GM10248 (cell line): ENCODE measurements around the gene RNGTT.
"Not testable (repeated sequence)": the region's sequence is repeated elsewhere in the genome, so short reads cannot be mapped to it uniquely, and the experiment has no call there.

ENCODE experiments used
- CTCF ChIA-PET: fragments of 300-600 bp; sonication (Branson Sonifier 250); formaldehyde crosslinking; extraction: SDS; loops from one replicate; lab custom pipeline; 2021; ENCODE audit warnings: antibody characterized with exemption; lab: Yijun Ruan, JAX
- POLR2A ChIA-PET: fragments of 350-650 bp; sonication (Branson Sonifier 250); formaldehyde crosslinking; extraction: SDS; loops from one replicate; lab custom pipeline; 2020; ENCODE audit warnings: antibody characterized with exemption; lab: Yijun Ruan, JAX
- DNase-seq: peaks from one replicate; pipeline ENCODE4 v3.0.0; 2012; ENCODE audit errors: extremely low spot score
- CTCF ChIP-seq: IDR thresholded peaks from 2 replicates; pipeline ENCODE4 v1.5.1; 2012; ENCODE audit warnings: mild to moderate bottlenecking, low read depth; ENCODE audit errors: extremely low read depth, missing control alignments, control extremely low read depth

The RNGTT gene

GRCh38 chr6:88835210-88835609, 128.2 kb downstream of the RNGTT start:
- ChIA-PET POLR2A (no interaction called here), CTCF (interaction anchor here (0.6 kb wide), 1 partner anchor 36 kb away, joined by 3 read pairs; no protein-coding TSS in a partner anchor)
- TF ChIP-seq CTCF: no peak
- no peak for DNase-seq

- POLR2A ChIA-PET, DNase-seq, CTCF ChIA-PET: not testable (repeated sequence)
Measured at GRCh38 chr6:88833071-88833470, 130.3 kb downstream of the RNGTT start.

- CTCF ChIA-PET: interaction anchor here (1.4 kb wide), 1 partner anchor 9 kb away, joined by 3 read pairs; no protein-coding TSS in a partner anchor
- POLR2A ChIA-PET, DNase-seq: not testable (repeated sequence)
Measured at GRCh38 chr6:88827599-88827998, 135.8 kb downstream of the RNGTT start.

GRCh38 chr6:88825856-88826255, 137.6 kb downstream of the RNGTT start:
- CTCF ChIA-PET: no interaction called here
- POLR2A ChIA-PET: no interaction called here
- DNase-seq: no peak
- no peak for TF ChIP-seq CTCF

- DNase-seq: no peak
- POLR2A ChIA-PET: no interaction called here
- CTCF ChIA-PET: no interaction called here
- no peak for TF ChIP-seq CTCF
Measured at GRCh38 chr6:88823998-88824397, 139.4 kb downstream of the RNGTT start.

GRCh38 chr6:88815491-88815890, 147.9 kb downstream of the RNGTT start:
- ChIA-PET CTCF (interaction anchor here (0.8 kb wide), 1 partner anchor 26 kb away, joined by 3 read pairs; no protein-coding TSS in a partner anchor), POLR2A (no interaction called here)
- TF ChIP-seq CTCF: no peak
- DNase-seq: no peak

- TF ChIP-seq CTCF: no peak
- CTCF ChIA-PET: interaction anchor here (1.3 kb wide), 1 partner anchor 129 kb away, joined by 3 read pairs; no protein-coding TSS in a partner anchor
- DNase-seq: no peak
- POLR2A ChIA-PET: no interaction called here
Measured at GRCh38 chr6:88814909-88815308, 148.5 kb downstream of the RNGTT start.

- no peak for DNase-seq
- POLR2A ChIA-PET: no interaction called here
- CTCF ChIA-PET: interaction anchor here (1.1 to 1.2 kb wide), 2 partner anchors 14 to 41 kb away, joined by 3 read pairs; no protein-coding TSS in a partner anchor
- no peak for TF ChIP-seq CTCF
Measured at GRCh38 chr6:88813045-88813444, 150.4 kb downstream of the RNGTT start.
